Chondrocyte (in vitro differentiated cells): ENCODE data around the gene XKR7. TPM values are rescaled to one million over a fixed set of nuclear protein-coding genes. Genes with fewer than 3 reads are reported as not detected.
"Not testable (repeated sequence)": the region's sequence is repeated elsewhere in the genome, so short reads cannot be mapped to it uniquely, and the experiment has no call there.

ENCODE experiments used
- DNase-seq: peaks from one replicate; pipeline ENCODE4 v3.0.0; 2021; ENCODE audit warnings: mixed read lengths, low spot score
- H3K27ac Mint-ChIP-seq: one replicate; pipeline ENCODE4 v1.8.0; 2021; ENCODE audit warnings: mild to moderate bottlenecking, moderate library complexity, mixed read lengths; ENCODE audit not compliant: unreplicated experiment
- H3K27me3 Mint-ChIP-seq: 2 replicates; pipeline ENCODE4 v1.8.0; 2021; ENCODE audit warnings: low read depth, mixed read lengths
- H3K36me3 Mint-ChIP-seq: 2 replicates; pipeline ENCODE4 v1.8.0; 2021; ENCODE audit warnings: low read depth, mixed read lengths
- H3K4me1 Mint-ChIP-seq: 2 replicates; pipeline ENCODE4 v1.8.0; 2021; ENCODE audit warnings: low read depth, mild to moderate bottlenecking, mixed read lengths
- H3K4me3 Mint-ChIP-seq: one replicate; pipeline ENCODE4 v1.8.0; 2021; ENCODE audit warnings: mild to moderate bottlenecking, moderate library complexity, mixed read lengths; ENCODE audit not compliant: unreplicated experiment
- H3K9me3 Mint-ChIP-seq: 2 replicates; pipeline ENCODE4 v1.8.0; 2021; ENCODE audit warnings: low read depth, mixed read lengths
- total RNA-seq: library from RNA; stranded (reverse); gene quantifications from 3 replicates; pipeline ENCODE4 v1.2.1, GENCODE V29; 2021
- TF ChIP-seq, protein P1 (sequence below): fragments of 200-600 bp; sonication (generic); IDR thresholded peaks from 2 replicates; pipeline ENCODE4 v1.5.0; 2021; ENCODE audit warnings: antibody characterized with exemption, mild to moderate bottlenecking, moderate library complexity

The XKR7 gene
- total RNA-seq, 1 donor from 2014 or later = 0.02 TPM

DNA sequence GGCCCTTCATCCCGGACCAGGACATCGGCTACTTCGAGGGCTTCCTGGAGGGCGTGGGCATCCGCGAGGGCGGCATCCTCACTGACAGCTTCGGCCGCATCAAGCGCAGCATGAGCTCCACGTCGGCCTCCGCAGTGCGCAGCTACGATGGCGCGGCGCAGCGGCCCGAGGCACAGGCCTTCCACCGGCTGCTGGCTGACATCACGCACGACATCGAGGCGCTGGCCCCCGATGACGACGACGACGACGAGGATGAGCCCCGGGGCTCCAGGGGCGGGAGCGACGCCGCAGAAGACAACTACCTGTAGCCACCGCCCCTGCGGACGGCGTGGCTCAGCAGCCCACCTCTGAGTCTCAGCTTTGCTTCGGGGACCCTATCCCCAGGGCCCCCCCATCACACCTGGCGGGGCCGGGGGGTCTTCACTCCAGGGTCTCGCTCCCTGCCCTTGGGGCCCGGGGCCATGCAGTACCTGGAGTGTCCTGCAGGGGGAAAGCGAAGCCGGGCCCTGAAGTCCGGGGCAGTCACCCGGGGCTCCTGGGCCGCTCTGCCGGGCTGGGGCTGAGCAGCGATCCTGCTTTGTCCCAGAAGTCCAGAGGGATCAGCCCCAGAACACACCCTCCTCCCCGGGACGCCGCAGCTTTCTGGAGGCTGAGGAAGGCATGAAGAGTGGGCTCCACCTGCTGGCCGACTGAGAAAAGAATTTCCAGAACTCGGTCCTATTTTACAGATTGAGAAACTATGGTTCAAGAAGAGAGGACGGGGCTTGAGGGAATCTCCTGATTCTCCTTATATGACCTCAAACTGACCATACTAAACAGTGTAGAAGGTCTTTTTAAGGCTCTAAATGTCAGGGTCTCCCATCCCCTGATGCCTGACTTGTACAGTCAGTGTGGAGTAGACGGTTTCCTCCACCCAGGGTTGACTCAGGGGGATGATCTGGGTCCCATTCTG lies 63.3 kb downstream of the XKR7 start:
- Mint-ChIP-seq H3K4me1 (peaks cover 10% of the 10 kb centered on the region), H3K9me3 (no peaks in the 10 kb centered on the region), H3K4me3 (peak overlapping the region; percentile 66), H3K36me3 (peaks cover 3% of the 10 kb centered on the region), H3K27ac (no peak overlapping the region), H3K27me3 (peaks cover 38% of the 10 kb centered on the region)
- no peak for DNase-seq
- TF ChIP-seq, protein P1, sequence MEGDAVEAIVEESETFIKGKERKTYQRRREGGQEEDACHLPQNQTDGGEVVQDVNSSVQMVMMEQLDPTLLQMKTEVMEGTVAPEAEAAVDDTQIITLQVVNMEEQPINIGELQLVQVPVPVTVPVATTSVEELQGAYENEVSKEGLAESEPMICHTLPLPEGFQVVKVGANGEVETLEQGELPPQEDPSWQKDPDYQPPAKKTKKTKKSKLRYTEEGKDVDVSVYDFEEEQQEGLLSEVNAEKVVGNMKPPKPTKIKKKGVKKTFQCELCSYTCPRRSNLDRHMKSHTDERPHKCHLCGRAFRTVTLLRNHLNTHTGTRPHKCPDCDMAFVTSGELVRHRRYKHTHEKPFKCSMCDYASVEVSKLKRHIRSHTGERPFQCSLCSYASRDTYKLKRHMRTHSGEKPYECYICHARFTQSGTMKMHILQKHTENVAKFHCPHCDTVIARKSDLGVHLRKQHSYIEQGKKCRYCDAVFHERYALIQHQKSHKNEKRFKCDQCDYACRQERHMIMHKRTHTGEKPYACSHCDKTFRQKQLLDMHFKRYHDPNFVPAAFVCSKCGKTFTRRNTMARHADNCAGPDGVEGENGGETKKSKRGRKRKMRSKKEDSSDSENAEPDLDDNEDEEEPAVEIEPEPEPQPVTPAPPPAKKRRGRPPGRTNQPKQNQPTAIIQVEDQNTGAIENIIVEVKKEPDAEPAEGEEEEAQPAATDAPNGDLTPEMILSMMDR = peak; percentile 100

DNA sequence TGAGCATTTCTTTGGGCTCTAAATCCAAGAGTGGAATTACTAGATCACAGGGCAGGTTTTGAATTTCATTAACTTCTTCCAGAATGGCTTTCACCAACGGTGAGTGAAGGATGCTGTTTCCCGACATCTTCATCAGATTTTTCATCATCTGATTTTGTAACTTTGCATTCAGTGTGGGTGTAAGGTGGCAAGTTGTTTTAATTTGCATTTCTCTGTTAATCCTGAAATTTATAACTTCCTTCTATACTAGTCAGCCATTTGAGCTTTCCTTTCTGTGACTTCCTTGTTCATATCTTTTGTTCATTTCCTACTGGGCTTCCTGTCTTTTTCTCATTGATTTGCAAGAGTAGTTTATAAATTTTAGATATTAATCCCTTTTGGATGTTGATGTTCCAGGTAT lies 65.4 kb downstream of the XKR7 start:
- Mint-ChIP-seq H3K4me3 (no peak overlapping the region), H3K27me3 (peaks cover 33% of the 10 kb centered on the region), H3K4me1 (peaks cover 28% of the 10 kb centered on the region)

DNA sequence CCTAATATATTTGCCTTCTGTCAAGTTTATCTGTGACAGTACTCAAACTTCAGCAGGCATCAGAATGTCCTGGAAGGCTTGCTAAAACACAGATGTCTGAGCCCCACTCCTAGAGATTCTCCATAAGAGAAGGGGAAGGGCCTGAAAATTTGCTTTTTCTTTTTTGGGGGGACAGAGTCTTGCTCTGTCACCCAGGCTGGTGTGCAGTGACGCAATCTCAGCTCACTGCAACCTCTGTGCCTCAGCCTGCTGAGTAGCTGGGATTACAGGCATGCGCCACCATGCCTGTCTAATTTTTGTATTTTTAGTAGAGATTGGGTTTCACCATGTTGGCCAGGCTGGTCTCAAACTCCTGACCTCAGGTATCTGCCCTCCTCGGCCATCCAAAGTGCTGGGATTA lies 65.8 kb downstream of the XKR7 start:
- Mint-ChIP-seq H3K4me1 (peaks cover 28% of the 10 kb centered on the region), H3K27me3 (peaks cover 29% of the 10 kb centered on the region)
- H3K4me3 Mint-ChIP-seq, H3K27ac Mint-ChIP-seq, DNase-seq, H3K9me3 Mint-ChIP-seq, H3K36me3 Mint-ChIP-seq: not testable (repeated sequence)

More for the DNA sequence above, 65.4 kb downstream of the XKR7 start:
- no peak for DNase-seq
- Mint-ChIP-seq H3K9me3 (peaks cover 8% of the 10 kb centered on the region), H3K36me3 (peaks cover 3% of the 10 kb centered on the region), H3K27ac (no peak overlapping the region)
- TF ChIP-seq, protein P1 = no peak

DNA sequence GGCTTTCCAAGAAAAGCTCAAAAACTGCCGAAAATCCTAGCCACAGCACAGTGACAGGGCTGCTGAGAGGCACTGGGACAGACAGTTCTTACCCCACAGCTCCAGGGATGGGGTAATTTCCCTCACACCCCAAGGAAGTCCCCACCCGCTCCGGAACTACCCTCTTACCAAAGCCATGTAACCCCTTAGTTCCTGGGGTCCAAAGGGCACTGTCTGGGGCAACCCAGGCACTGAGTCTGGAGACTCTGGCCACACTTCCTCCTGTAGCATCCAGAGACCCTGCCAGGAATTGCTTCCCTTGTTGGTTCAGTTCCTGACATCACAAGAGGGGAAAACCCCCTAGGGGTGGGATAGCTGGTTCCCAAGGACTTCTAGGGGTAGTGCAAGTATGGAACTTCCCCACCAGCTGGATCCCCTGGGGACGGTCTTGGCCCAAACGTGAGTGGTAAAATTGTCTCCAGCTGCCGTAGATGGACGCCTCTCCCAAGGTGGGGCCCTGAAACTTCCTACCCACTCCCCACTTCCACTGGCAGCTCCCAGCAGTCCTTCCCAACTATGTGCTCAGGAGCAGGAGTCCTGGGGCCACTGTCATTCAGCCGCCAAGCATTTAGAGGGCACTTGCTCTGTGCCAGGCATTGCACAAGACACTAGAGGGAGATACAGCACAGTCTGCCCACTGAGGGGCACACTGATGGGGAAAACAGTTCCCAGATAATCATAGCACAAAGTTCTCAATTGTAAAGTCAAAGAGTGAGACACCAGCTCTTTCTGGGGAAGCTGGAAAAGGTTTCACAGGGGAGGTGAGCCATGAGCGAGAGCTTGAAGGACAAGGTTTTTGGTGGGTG lies 66.9 kb downstream of the XKR7 start:
- Mint-ChIP-seq H3K9me3 (peaks cover 8% of the 10 kb centered on the region), H3K4me3 (no peak overlapping the region), H3K4me1 (peaks cover 28% of the 10 kb centered on the region), H3K27me3 (peaks cover 25% of the 10 kb centered on the region), H3K27ac (peak overlapping the region; percentile 53), H3K36me3 (peaks cover 3% of the 10 kb centered on the region)
- DNase-seq = no peak
- TF ChIP-seq, protein P1 = peak; percentile 71

DNA sequence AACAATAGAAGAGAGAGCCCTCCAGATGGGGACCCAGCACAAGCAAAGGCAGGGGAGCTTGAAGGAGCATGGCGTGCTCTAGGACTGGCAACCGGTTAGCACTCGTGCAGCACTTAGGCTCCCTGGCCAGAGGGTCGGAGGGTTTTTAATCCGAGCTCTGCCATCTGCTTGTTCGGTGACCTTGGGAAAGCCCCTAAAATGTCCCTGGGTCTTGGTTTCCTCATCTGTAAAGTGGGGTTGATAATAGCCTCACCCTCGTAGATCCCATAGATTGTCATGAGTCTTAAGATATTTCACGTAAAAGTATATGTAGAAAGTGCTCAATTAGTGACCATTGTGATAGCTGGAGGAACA lies 67.5 kb downstream of the XKR7 start:
- Mint-ChIP-seq H3K4me3 (no peak overlapping the region), H3K27ac (no peak overlapping the region), H3K4me1 (peaks cover 28% of the 10 kb centered on the region), H3K27me3 (peaks cover 25% of the 10 kb centered on the region), H3K9me3 (peaks cover 8% of the 10 kb centered on the region), H3K36me3 (peaks cover 3% of the 10 kb centered on the region)
- DNase-seq = no peak
- TF ChIP-seq, protein P1 = peak; percentile 5
